ENCODE results near the gene PRR19.

Gene PRR19

DNA sequence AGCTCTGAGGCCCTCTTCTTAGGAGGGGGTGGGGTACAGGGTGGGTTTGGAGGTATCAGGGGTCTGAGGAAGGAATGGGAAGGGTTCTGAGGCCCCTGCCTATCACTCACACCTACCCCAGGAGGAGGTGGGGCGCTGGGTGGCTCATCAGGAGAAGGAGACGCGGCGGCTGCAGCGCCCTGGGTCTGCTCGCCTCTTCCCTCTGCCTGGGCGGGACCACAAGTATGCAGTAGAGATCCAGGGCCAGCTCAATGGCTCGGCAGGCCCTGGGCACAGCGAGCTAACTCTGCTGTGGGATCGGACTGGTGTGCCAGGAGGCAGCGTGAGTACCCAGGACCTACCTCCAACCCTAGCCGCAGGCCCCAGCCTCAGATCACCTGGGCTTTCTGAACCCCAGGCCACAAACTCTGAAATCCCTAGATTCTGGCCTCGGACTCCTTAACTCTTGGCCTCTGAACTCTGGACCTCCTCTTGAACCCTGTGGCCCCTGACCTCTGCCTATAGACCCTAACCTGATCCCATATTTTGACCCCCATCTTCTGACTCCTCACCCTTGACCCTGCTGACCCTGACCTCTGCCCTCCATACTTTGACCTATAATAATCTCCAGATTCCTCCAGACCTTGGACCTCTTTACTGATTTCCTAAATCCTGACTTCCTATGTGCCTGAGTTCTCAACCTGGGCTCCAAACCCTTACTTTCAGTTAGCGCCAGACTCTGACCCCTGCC is 47.6 kb downstream of the PRR19 start:
- no peak for DNase-seq (ENCODE audit: low spot score)

DNA sequence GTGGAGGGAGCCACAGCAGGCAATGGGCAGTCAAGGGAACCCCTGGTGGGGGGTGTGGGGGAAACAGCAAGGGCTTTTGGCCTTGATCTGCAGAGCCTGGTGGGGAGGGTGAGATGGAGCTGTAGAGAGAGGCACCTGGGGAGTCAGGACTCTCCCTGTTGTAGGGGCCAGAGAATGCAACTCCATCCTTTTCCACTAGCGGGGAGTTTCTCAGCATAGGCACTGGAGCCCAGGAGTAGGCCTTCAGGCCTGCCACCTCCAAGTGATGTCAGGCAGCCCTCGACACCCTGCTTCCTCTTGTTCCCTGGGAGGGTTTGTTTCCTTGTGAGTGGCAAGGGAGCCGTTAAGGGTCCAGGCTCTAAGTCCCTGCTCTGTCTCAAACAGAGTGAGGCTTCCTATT is 48.5 kb downstream of the PRR19 start:
- DNase-seq (ENCODE audit: low spot score) = no peak

DNA sequence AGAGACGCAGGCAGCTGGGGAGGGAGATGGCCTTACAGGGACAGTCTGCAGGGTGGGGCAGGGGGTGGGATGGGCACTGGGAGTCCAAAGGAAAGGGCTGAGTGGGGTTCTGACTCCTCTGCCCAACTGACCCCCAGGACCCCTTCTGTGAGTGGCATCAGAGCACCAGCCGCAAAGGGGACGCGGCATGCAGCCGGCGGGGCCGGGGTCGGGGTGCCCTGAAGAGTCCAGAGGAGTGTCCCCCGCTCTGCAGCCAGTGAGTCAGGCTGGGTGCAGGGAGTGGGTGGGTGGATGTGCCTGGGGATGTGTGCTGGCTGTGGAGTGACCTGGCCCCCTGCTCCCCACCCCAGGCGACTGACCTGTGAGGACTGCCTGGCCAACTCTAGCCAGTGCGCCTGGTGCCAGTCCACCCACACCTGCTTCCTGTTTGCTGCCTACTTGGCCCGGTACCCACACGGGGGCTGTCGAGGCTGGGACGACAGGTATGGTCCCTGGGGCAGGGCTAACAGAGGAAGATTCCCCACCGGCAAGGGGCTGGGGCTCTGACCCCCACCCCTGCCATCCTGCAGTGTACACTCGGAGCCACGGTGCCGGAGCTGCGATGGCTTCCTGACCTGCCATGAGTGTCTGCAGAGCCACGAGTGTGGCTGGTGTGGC is 49.3 kb downstream of the PRR19 start:
- no peak for DNase-seq (ENCODE audit: low spot score)

DNA sequence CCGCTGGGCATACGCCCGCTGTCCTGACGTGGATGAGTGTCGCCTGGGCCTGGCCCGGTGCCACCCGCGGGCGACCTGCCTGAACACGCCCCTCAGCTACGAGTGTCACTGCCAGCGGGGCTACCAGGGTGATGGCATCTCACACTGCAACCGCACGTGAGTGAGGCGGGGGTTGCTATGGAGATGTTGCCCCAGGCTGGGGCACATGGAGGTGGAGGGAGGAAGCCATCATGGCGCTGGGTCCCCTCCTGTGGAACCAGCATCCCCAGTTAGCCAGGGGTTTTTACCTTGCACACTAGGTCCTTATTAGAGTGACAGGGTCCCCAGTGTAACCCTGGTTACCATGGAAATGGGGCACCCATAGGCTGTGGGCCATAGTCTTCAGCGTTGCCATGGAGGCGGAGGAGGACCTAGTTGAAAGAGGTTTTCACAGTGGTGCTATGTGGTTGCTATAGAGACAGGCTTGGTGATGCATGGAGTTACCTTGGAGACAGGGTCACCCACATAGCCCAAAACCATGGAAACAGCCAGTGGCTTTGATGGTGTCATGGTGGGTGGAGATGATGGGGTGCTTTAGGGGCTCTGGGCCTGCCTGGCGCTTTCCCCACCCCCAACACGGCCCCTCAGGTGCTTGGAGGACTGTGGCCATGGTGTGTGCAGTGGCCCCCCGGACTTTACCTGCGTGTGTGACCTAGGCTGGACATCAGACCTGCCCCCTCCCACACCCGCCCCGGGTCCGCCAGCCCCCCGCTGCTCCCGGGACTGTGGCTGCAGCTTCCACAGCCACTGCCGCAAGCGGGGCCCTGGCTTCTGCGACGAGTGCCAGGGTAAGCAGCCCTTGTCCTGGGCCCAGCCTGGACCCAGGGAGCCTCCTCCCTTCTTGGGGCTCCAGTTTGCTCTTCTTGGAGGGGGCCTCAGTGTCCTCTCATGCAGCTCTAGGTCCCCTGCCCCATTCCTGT is 50.6 kb downstream of the PRR19 start:
- peak; percentile 41 for DNase-seq (ENCODE audit: low spot score)

DNA sequence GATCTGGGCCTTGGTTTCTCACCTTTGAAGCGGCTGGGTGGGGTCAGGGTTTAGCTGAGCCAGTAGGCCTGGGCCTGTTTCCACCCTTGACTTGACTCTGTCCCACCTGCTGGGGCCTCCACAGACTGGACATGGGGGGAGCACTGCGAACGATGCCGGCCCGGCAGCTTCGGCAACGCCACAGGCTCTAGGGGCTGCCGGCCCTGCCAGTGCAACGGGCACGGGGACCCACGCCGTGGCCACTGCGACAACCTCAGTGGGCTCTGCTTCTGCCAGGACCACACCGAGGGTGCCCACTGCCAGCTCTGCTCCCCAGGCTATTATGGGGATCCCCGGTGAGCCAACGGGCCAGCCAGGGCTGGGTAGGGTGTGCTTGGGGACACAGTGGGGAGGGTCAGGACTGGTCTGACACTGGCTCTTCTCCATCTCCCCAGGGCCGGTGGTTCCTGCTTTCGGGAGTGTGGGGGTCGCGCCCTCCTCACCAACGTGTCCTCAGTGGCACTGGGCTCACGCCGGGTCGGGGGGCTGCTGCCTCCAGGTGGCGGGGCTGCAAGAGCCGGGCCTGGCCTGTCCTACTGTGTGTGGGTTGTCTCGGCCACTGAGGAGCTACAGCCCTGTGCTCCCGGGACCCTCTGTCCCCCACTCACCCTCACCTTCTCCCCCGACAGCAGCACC is 51.5 kb downstream of the PRR19 start:
- no peak for DNase-seq (ENCODE audit: low spot score)

DNA sequence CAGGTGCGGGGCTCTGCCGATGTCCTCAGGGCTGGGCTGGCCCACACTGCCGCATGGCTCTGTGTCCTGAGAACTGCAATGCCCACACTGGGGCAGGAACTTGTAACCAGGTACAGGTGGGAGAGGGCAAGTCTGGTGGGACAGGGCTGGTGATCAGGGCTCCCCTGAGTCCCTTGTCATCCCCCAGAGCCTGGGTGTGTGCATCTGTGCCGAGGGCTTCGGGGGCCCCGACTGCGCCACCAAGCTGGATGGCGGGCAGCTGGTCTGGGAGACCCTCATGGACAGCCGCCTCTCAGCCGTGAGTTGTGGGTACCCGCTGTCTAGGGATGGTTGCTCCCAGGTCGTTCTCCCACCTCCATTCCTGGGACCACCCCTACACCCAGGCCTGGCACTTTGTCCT is 54.0 kb downstream of the PRR19 start:
- DNase-seq (ENCODE audit: low spot score) = no peak

DNA sequence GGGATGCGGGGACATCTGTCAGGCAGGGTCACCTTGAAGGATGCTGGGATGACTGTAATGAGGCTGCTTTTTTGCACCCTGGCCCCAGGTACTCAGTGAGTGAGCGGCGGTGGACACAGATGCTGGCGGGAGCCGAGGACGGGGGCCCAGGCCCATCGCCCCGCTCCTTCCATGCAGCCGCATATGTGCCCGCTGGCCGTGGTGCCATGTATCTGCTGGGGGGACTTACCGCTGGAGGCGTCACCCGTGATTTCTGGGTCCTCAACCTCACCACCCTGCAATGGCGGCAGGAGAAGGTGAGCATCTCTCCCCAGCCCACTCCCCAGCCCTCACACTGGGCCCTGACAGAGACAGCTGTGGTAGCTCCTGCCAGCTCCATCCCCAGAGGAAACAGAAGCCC is 54.8 kb downstream of the PRR19 start:
- no peak for DNase-seq (ENCODE audit: low spot score)

DNA sequence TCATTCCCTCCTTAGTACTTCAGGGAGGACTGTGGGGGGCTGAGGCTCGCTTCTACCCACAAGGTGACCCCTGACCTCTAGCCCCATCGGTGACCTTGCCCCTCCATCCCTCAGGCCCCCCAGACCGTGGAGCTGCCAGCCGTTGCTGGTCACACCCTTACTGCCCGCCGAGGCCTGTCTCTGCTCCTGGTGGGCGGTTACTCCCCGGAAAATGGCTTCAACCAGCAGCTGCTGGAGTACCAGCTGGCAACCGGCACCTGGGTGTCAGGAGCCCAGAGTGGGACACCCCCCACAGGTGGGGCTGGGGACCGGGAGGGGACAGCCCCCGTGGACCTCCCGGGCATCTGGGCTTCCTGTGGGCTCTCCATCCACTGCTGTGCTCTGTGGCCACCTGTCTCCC is 55.4 kb downstream of the PRR19 start:
- DNase-seq (ENCODE audit: low spot score) = no peak

All from RKO (cell line).